DMS53 treated with DMSO at 0.1 percent for 48 hours (cell line): Measurements from ENCODE around the gene NEK9.

Experiments used
- DNase-seq: peaks from one replicate; lab custom pipeline; 2025; ENCODE audit not compliant: unreplicated experiment; lab: John Stamatoyannopoulos, UW

Gene NEK9

GRCh38 chr14:75042035-75042434 lies 84.8 kb downstream of the NEK9 start:
- no peak for DNase-seq

- DNase-seq: no peak
Observed at GRCh38 chr14:75041613-75042012, 85.2 kb downstream of the NEK9 start.

GRCh38 chr14:75040959-75041358 lies 85.9 kb downstream of the NEK9 start:
- no peak for DNase-seq

GRCh38 chr14:75040507-75040906 lies 86.3 kb downstream of the NEK9 start:
- no peak for DNase-seq

- no peak for DNase-seq
Observed at GRCh38 chr14:75032939-75033338, 93.9 kb downstream of the NEK9 start.

- DNase-seq: no peak
Observed at GRCh38 chr14:75030147-75030546, 96.7 kb downstream of the NEK9 start.
